Hindlimb muscle (tissue), 1 donor: ENCODE results near the gene DMD. TPM values are rescaled to one million over a fixed set of nuclear protein-coding genes. Genes with fewer than 3 reads are reported as not detected.
"Not testable (repeated sequence)": the region's sequence is repeated elsewhere in the genome, so short reads cannot be mapped to it uniquely, and the experiment has no call there.

Experiments
- DNase-seq: peaks from one replicate; pipeline ENCODE4 v3.0.0-alpha.2; 2013
- polyA plus RNA-seq: library from polyadenylated mRNA; unstranded; fragments of 120-200 nt; gene quantifications from one replicate; pipeline ENCODE4 v1.2.1, GENCODE V29; 2013; ENCODE audit not compliant: insufficient read length

Gene DMD
- polyA plus RNA-seq, 1 donor: 88.9 TPM

DNA sequence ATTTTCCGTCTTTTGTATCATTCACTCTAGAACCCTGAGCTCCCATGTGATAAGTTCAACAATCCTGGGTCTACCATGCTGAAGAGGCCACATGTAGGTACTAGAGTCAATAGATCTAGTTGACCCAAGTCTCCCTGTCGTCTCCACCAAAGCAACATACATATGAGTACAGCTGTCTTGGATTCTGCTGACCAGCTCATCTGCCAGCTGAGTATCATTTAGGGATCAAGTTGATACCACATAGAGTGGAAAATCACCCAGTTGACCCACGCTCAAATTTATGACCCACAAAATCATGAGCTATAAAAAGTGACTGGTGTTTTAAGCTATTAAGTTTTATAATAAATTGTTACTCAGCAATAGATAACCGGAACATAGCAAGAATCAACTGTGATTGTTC lies 61.8 kb downstream of the DMD start:
- DNase-seq: no peak

DNA sequence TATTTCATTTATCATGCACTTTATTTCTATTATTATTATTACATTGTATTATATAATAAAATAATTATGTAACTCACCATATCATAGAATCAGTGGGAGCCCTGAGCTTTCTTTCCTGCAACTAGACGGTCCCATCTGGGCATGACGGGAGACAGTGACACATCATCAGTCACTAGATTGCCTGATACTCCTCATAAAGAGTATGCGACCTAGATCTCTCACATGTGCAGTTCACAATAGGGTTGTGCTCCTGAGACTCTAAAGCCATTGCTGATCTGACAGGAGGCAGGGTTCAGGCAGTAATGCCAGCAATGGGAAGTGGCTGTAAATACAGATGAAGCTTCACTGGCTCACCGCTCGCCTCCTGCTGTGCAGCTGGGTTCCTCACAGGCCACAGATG lies 62.3 kb downstream of the DMD start:
- no peak for DNase-seq

DNA sequence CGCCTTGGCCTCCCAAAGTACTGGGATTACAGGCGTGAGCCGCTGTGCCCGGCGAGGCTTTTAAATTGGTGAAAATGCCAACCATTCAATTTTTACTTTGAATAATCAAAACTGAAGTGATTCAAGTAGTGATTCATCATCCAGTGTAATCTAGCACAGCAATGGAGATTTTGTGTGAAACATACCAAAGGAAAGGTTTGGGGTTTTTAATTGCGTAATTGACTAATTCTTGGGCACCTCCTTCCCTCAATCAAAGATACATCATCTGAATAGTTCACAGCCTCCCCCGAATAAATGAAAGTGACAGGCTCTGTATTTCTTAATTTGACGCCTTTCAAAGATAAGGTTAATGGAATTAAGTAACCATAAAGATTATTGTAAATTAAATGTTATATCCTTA lies 69.0 kb downstream of the DMD start:
- DNase-seq: no peak

DNA sequence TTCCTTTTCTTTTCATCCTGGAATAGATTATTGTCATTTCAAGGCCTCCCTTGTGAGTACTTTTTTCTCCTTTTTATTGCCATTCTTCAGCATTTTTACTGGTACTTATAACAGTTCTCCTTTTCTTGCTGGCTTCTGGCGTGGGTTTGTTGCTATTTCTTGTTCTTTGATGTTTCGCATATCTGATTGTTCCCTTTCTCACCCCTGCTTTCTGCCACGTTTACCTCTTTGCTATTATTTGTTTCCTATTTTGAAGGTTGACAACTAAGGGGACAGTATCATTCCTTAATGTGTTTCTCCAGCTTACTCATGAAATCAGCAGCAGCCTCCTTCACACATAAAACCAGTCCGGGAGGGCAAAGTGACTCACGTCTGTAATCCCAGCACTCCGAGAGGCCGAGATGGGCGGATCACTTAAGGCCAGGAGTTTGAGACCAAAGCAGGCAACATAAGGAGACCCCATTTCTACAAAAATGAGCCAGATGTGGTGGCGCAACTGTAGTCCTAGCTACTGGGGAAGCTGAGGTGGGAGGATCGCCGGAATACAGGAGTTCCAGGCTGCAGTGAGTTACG lies 72.6 kb downstream of the DMD start:
- DNase-seq: no peak

DNA sequence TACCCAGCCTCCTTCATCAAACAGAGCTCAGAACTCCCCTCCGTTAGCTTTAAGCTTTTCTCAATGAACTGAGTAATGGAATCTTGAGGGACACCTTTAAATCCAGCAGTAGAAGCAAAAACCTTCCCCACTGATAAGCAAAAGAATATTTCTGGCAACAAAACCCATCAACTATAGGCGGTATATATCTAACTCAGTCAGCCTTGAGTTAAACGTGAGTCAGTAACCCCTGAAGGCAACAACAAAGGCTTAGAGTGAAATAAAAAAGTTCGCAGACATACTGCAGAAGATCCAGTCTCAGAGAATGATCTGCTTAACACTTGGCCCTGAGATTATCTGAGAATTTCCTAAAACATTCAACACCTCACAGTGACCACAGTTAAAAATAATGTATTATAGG lies 77.2 kb downstream of the DMD start:
- DNase-seq: no peak

DNA sequence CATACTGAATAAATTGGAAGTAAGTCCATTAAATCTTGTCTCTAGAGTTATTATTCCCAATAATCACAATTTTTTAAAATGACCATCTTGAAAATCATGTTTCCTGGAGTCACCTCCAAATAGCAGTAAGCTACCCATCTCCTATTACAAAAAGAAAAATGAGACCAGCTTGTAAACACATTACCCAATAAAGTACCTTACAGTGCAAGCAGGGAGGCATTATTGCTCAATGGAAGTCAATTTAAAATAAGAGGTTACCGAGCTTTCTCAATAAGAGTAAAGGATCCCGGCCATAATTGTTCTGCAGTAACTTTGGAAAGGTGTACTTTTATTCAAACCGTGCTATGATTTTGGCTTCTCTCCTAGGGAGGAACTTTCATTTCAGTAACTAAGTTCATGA lies 78.0 kb downstream of the DMD start:
- DNase-seq: no peak

DNA sequence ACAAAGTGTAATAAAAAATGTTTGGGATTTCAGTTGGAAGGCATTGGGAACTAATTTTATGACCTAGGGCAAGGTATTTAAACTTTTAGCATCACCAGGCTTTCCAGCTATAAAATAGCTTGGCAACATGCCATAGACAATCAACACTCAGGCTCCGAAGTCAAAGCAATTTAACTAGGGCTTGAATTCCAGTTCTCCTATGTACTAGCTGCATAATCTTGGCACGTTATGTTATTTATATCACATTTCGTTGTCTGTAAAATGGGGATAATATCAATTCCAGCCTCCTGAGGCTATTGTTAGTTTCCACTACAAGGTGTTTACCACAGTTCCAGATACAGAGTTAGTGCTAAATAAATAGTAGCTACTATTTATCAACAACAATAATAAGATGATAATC lies 78.8 kb downstream of the DMD start:
- no peak for DNase-seq

DNA sequence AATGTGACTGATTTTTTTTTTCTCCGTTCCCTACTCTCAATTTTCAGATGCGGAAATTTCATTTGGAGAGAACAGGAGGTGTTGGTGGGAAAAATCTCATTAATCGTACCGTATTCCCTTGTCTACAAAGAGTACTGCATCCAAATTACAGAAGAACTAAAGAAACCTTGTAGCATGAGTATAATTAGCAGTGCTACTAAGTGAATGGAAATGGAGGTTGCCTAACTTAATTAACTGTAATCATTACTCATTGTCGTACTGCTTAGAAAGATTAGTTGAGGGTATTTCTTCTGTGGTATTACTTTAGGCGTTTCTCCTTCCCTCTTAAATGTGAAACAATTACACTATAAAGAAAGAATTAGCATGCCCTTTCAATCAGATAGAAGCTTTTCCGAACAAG lies 81.7 kb downstream of the DMD start:
- no peak for DNase-seq

DNA sequence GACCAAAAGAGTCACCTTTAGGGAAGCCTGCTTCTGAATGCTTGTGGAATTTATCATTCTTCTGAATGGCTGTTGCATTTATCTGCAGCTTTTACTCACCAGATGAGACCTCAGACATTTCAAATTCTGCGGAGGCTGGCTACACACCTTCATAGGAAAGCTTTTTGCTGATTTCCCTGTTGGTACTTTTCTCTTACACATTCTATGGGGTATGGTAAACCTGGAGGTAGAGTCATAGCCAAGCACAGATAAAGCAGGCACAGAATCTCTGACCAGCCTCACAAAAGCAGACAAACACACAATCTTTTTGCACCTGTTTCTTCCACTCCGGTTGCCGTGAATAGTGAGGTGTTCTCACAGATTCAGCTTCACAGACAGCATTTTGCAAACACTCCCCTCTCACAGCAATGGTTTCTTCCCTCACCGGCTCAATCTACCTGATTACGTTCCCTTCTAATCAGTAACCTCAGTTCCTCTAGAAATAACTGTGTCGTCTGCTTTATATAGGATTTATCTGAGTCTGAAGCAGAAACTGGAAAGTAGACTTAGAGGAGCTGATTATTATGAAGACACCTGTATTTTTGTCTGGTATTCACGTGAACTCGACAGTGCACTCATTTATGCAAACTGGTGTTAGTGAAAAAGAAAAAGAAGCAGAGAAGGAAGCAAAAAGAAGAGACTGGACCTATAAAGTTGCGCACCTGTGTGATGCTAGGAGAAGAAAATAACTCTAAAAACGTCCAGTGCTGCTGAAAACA lies 83.1 kb downstream of the DMD start:
- no peak for DNase-seq

DNA sequence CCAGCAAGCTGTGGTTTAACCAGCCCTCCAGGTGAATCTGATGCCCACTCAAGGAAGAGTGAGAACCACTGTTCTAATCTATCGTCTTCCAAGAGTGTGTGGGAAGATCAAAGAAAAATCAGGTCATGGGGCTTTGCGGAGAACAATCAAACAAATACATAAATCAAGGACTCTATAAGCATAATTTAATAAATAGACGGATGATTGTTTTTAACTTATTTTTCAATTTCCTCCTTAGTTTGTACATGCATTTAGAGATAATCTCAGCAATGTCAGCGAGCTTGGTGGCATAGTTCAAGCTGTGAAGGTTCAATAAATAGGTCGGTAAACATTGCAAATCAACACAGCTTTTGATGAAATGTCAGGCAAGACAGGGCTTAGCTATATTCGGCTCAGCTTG lies 84.9 kb downstream of the DMD start:
- DNase-seq: no peak

DNA sequence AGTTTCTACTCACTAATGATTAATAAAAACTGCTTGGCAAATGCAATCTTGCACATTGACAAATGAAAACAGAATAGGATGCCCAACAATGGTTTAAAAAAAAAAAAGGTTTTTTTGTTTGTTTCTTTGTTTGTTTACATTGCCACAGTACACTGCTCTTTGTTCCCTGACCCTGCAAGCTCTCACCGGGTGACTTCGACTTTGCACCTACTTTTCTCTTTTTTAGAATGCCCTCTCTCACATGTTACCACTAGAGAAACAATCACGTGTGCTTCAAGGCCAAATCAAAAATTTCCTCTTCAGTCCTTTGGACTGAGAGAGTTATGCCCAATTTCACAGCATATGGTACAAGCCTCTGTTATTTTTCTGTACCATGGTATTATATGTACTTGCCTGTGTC lies 101.5 kb downstream of the DMD start:
- no peak for DNase-seq

DNA sequence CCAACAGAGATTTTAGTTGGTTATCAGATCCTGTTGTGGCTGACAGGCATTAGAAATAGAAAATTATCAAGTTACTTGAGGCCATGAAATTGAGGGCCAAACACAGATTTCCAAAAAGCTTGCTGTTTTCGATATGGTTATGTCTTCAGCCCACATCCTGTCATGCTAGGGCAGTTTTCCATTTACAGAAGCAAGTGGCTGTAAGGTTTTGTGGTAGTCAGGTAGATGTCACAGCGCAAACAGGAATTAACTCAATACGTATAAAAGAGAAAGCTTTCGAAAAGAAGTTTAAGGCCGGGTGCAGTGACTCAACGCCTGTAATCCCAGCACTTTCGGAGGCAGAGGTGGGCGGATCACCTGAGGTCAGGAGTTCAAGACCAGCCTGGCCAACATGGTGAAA lies 104.6 kb downstream of the DMD start:
- no peak for DNase-seq

DNA sequence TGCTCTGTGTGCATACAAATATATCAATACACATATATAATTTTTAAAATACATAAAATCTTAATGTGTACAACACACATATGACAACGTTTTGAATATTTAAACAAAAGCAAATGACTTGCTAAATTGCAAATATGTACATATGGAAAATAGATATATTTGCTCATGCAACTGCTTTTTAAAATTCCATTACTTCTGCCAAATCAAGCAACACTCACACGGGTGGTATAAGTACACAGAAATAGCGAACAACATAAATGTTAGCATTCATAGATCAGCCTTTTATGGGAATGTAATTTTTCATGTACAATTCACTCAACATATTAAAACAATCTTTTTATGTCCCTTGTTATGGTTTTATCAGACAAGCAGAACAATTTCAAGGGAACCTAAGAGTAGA lies 116.3 kb downstream of the DMD start:
- DNase-seq: no peak

DNA sequence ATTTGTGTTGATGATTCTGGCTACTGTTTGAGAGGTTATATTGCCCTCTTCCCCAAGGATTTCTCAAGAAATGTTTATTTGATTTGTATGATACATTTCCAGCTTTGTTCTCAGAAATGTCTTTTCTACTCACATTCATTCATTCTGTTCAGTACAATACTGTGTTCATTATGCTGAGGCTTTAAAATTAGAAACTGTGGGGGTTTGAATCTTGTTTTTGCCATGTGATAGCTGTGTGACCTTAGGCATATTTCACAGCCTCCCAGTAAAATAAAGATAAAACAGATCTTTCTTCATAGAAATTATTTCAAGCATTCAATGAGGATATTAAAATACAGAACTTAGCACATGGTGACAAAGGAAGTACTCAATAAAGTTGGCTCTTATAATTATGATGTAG lies 123.9 kb downstream of the DMD start:
- DNase-seq: no peak

DNA sequence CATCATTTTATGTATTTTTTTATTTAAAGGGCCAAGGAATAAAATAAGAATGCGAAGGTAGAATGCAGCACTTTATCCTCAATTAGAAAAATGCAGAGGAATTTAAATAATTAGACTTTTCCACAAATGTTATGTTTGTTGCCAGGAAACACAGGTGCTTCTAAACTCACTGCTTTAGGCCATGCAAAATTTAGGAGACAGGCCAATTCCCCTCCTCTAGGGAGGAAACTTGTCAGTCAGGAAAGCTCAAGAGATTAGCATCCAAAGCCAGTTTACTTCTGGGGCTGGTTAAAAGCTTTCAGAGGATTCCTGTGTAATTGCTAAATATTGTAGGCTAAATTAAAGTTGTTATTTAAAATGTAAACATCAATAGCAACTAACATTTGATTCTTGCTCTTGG lies 124.5 kb downstream of the DMD start:
- DNase-seq: no peak

DNA sequence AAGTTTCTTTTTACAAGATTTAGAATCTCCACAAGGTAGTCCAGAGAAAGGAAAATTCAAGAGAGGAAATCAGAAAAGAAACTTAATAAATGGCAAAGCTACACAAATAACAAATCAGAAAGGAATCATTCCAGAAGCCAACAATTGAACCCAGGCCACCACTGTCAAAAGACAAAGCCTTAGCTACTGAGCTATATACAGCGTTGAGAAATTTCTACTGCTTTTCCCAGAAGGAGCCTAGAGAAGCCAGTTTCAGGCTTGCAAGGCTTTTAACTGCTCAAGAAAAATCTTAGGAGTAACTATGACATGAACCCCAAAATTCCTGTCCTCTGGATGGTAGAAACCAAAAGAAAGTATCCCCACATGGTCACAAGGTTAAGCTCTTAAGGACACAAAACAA lies 129.0 kb downstream of the DMD start:
- no peak for DNase-seq

DNA sequence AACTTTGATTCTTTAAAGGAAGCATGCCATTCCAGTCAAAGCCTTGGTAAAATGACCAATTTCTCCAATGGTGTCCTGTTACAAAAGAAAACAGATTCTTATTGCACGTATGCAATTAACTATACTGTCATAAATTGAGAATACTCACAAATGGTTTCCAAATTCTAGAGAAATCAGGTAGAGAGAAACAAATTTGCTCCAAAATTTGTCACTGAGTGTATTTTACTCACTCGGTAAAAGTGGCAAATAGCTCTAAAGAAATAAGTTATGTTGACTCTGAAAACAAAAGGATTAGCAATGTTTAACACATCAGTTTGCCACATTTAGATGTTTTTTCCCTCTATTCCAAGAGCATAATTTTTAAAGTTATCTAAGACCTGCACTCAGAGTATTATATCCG lies 133.1 kb downstream of the DMD start:
- DNase-seq: no peak

DNA sequence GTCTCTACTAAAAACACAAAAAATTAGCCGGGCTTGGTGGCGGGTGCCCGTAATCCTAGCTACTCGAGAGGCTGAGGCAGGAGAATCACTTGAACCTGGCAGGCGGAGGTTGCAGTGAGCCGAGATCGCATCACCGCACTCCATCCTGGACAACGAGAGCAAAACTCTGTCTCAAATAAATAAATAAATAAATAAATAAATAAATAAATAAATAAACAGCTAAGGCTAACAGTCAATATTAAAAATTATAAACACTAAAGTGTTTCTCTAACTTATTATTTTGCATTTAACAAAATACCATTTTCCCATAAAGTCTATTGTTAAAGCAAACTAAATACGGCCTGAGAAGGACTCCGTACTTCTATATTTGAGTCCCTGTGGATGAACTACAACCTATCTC lies 137.7 kb downstream of the DMD start:
- not testable (repeated sequence) for DNase-seq

DNA sequence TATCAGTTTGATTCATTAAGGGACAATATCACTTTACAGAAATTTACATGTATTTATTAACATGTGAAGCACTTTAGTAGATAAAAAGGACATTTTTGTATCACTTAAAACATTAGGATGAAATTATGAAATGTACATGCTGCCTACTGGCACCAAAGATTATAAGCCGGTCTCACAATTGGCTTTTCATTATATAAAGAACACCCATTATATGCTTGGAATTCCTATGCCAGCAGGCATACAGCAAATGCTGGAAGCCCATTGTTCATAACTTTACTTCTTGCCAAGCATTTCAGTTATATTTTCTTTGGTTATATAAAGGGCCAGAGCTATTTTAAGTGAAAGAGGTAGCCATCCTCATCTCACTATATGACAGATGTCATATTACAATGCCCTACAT lies 145.9 kb downstream of the DMD start:
- DNase-seq: no peak

DNA sequence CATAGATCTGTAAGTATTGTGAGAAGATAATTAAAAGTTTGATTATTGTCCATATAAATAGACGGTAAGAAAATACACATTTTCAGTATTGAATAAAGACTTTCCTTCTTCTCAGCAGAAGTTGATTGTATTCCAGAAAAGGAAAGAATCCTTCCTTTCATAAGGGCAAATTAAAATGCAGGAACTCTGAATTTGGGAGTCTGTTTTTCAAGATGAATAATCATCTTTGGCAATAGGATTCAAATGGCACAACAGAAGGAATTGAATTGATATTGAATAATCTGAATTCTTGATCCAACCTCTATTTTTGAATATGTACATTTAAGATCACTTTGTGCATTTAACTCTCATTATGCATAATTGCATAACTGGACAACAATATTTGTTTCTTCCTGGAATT lies 149.3 kb downstream of the DMD start:
- DNase-seq: no peak

DNA sequence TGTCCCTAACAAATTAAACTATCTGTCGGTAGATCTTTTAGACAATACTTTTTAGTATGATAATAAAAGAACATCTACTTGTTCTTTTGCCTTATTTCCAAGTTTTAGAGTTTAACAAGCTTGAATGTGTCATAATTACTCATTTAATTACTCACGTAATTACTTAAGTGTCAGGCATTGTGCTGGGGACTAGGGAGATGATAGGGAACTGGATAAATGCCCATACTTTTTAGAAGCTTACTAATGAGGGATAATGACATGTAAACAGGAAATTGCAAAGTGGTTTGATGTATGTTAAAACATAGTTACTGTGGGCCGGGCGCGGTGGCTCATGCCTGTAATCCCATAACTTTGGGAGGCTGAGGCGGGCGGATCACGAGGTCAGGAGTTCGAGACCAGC lies 158.3 kb downstream of the DMD start:
- DNase-seq: no peak

DNA sequence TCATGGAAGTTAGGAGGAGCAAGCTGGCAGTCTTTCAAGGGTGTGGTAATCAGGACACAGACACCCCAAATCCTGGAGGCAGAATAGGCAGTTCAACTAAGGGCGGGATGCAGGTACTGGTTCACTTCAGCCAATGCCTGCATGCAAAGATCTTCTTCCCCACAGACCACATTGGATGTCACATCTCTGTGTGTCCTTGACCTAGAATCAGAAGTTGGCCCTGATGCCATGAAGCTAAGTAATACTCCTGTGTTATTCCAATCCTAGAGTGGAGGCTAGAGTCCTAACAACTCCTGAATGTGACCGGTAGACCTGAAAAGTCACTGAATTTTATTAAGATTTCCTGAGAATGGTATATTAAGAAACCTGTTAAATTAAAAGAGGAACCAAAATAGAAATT lies 165.5 kb downstream of the DMD start:
- no peak for DNase-seq

DNA sequence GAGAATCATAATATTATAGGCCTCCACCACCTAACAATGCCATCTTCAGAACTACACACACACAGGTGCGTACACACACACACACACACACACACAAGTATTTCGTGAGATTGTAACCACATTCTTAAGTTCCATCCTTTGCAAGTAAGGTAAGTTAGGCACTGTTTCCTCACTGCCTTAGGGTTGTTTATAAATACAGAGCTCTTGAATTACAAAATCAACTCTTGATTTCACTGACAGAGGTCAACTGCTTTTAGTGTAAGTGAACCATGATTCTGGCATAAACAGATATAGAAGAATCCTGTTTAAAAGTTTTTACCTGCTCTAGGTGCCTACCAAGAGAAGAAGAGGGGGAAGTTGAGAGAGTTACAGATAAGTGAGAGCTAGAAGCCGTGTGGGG lies 166.1 kb downstream of the DMD start:
- DNase-seq: no peak

DNA sequence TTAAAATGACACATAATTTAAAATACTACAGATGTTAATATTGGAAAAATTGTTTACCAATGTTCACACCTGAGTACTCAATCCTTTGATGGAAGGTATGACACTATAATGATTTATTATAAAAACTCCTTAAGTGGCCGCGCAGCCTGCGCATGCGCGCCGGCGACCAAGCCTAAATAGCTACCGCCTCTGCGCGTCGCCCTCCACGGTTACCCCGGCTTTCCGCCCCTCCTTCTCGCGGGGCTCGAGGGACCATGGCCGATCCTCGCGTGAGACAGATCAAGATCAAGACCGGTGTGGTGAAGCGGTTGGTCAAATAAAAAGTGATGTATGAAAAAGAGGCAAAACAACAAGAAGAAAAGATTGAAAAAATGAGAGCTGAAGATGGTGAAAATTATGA lies 170.2 kb downstream of the DMD start:
- DNase-seq: no peak

DNA sequence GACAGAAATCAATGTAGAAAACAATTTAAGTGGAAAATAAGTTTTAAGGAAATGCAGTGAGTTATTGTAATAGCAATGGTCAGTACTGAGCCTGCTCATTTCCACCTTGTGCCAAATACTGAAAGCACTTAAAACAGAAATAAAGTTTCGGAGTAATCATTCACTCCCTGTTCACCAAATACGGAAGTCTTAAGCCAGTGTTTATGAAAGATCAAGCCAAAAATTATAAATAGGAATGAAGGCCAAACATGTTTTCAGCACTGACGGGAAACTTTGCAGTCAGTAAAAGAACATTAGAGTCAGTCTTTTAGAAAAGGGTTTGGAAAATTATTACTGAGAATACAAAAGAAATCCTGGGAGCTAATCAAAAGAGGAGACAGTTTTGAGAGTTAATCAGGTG lies 178.6 kb downstream of the DMD start:
- peak; percentile 8 for DNase-seq
